ENCODE measurements around the gene ATXN1. TPM values are rescaled to one million over a fixed set of nuclear protein-coding genes. Genes with fewer than 3 reads are reported as not detected.
A peak's percentile ranks its signal among the peaks of the same experiment; 100 is the strongest.

ATXN1 gene
- polyA plus RNA-seq, 2 of the 4 experiments (the other 2 are of a cell fraction) = 2.9 to 8.3 TPM

DNA sequence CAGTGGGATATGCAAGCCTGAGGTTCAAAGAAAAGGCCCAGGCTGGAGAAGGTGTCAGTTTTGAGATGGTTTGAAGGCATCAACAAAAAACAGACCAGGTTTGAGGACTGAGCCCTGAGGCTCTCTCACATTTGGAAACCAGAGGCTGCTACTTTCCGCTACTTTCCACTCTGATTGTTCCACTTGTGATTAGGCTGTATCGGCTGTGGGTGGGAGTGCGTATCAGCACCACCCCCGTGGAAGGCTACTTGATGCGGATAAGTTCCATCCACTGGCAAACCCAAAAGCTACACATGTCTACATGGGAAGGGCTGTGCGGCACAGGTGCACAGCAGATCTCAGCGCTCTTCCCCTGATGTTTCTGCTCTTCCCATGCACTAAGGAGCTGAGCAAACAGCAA is 324.2 kb downstream of the ATXN1 start:
- no peak overlapping the region for H3K4me2 ChIP-seq
- ChIA-PET POLR2A (no interaction called here), CTCF (no interaction called here)
- ATAC-seq = no peak
- H3K4me3 ChIP-seq = no peak overlapping the region
- no peak for FAIRE-seq
- WGBS (ENCODE audit: missing lambda C conversion rate) = 95% methylated on average over 7 of the region's 7 CpGs
- H3K9me3 ChIP-seq = no peaks in the 10 kb centered on the region
- H3K4me1 ChIP-seq = peaks cover 49% of the 10 kb centered on the region
- H3K27ac ChIP-seq = peak overlapping the region in 1 of 2 experiments; percentile 21; a peak in 1 of 6 replicates
- no peak for DNase-seq (ENCODE audit: low read depth in 1 of 2, low spot score in 1 of 2)
- TF ChIP-seq EHF (CRISPR knock-in tag; IDR thresholded peaks at IDR 0.05) = no peak
- TF ChIP-seq, protein P1, sequence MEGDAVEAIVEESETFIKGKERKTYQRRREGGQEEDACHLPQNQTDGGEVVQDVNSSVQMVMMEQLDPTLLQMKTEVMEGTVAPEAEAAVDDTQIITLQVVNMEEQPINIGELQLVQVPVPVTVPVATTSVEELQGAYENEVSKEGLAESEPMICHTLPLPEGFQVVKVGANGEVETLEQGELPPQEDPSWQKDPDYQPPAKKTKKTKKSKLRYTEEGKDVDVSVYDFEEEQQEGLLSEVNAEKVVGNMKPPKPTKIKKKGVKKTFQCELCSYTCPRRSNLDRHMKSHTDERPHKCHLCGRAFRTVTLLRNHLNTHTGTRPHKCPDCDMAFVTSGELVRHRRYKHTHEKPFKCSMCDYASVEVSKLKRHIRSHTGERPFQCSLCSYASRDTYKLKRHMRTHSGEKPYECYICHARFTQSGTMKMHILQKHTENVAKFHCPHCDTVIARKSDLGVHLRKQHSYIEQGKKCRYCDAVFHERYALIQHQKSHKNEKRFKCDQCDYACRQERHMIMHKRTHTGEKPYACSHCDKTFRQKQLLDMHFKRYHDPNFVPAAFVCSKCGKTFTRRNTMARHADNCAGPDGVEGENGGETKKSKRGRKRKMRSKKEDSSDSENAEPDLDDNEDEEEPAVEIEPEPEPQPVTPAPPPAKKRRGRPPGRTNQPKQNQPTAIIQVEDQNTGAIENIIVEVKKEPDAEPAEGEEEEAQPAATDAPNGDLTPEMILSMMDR (IDR thresholded peaks at IDR 0.05) = no peak
- TF ChIP-seq, protein P2, sequence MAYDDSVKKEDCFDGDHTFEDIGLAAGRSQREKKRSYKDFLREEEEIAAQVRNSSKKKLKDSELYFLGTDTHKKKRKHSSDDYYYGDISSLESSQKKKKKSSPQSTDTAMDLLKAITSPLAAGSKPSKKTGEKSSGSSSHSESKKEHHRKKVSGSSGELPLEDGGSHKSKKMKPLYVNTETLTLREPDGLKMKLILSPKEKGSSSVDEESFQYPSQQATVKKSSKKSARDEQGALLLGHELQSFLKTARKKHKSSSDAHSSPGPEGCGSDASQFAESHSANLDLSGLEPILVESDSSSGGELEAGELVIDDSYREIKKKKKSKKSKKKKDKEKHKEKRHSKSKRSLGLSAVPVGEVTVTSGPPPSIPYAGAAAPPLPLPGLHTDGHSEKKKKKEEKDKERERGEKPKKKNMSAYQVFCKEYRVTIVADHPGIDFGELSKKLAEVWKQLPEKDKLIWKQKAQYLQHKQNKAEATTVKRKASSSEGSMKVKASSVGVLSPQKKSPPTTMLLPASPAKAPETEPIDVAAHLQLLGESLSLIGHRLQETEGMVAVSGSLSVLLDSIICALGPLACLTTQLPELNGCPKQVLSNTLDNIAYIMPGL (CRISPR knock-in tag; IDR thresholded peaks at IDR 0.05; ENCODE audit: borderline replicate concordance) = no peak
- no peak for TF ChIP-seq POLR2A (IDR thresholded peaks at IDR 0.05; ENCODE audit: low read length)
- TF ChIP-seq, protein P3, sequence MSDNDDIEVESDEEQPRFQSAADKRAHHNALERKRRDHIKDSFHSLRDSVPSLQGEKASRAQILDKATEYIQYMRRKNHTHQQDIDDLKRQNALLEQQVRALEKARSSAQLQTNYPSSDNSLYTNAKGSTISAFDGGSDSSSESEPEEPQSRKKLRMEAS (IDR thresholded peaks at IDR 0.05) = no peak
- TF ChIP-seq ZC3H11A (IDR thresholded peaks at IDR 0.05) = no peak
- no peak for TF ChIP-seq SREBF2 (IDR thresholded peaks at IDR 0.05)
- TF ChIP-seq HOXB13 (CRISPR knock-in tag; IDR thresholded peaks at IDR 0.05; ENCODE audit: low read depth) = no peak
- TF ChIP-seq JUNB (IDR thresholded peaks at IDR 0.05) = no peak
- no peak for TF ChIP-seq CBX2 (IDR thresholded peaks at IDR 0.05; ENCODE audit: borderline replicate concordance, low read depth)
- TF ChIP-seq EHMT2 (IDR thresholded peaks at IDR 0.05; ENCODE audit: low read depth) = no peak
- no peak for TF ChIP-seq ESRRA (IDR thresholded peaks at IDR 0.05; ENCODE audit: borderline replicate concordance, low read length)
- TF ChIP-seq CHD2 (IDR thresholded peaks at IDR 0.05; ENCODE audit: low read length, partially characterized antibody) = no peak
- no peak for TF ChIP-seq TFCP2L1 (CRISPR knock-in tag; IDR thresholded peaks at IDR 0.05)
- no peak for TF ChIP-seq EP300 (IDR thresholded peaks at IDR 0.05)
- TF ChIP-seq HEYL (CRISPR knock-in tag; IDR thresholded peaks at IDR 0.05) = no peak
- no peak for TF ChIP-seq GATA3 (IDR thresholded peaks at IDR 0.05; ENCODE audit: borderline replicate concordance)
- TF ChIP-seq FOSB (CRISPR knock-in tag; IDR thresholded peaks at IDR 0.05) = no peak
- TF ChIP-seq RAD21 (conservative IDR thresholded peaks at IDR 0.05 in 1 of 2, IDR thresholded peaks at IDR 0.05 in 1 of 2) = no peak
- TF ChIP-seq PBX3 (IDR thresholded peaks at IDR 0.05) = no peak

- ChIA-PET POLR2A (no interaction called here), CTCF (no interaction called here)
- WGBS (ENCODE audit: missing lambda C conversion rate) = 91% methylated on average over 2 of the region's 2 CpGs
- no peaks in the 10 kb centered on the region for H3K9me3 ChIP-seq
- no peak overlapping the region for H3K4me3 ChIP-seq
- FAIRE-seq (no peak), DNase-seq (ENCODE audit: low read depth in 1 of 2, low spot score in 1 of 2) (no peak), ATAC-seq (no peak)
- H3K4me2 ChIP-seq = no peak overlapping the region
- H3K4me1 ChIP-seq = peaks cover 54% of the 10 kb centered on the region
- H3K27ac ChIP-seq = peak overlapping the region in 1 of 2 experiments; percentile 21; a peak in 1 of 6 replicates
- TF ChIP-seq EHMT2 (IDR thresholded peaks at IDR 0.05; ENCODE audit: low read depth) = no peak
- no peak for TF ChIP-seq JUNB (IDR thresholded peaks at IDR 0.05)
- no peak for TF ChIP-seq PHF8 (IDR thresholded peaks at IDR 0.05; ENCODE audit: borderline replicate concordance, low read depth)
- no peak for TF ChIP-seq HOXB5 (CRISPR knock-in tag; IDR thresholded peaks at IDR 0.05)
- no peak for TF ChIP-seq CBX2 (IDR thresholded peaks at IDR 0.05; ENCODE audit: borderline replicate concordance, low read depth)
- TF ChIP-seq, protein P1 (IDR thresholded peaks at IDR 0.05) = no peak
- TF ChIP-seq, protein P4, sequence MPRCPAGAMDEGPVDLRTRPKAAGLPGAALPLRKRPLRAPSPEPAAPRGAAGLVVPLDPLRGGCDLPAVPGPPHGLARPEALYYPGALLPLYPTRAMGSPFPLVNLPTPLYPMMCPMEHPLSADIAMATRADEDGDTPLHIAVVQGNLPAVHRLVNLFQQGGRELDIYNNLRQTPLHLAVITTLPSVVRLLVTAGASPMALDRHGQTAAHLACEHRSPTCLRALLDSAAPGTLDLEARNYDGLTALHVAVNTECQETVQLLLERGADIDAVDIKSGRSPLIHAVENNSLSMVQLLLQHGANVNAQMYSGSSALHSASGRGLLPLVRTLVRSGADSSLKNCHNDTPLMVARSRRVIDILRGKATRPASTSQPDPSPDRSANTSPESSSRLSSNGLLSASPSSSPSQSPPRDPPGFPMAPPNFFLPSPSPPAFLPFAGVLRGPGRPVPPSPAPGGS (IDR thresholded peaks at IDR 0.05) = no peak
- no peak for TF ChIP-seq GATA3 (IDR thresholded peaks at IDR 0.05; ENCODE audit: borderline replicate concordance)
- TF ChIP-seq ZNF302 (CRISPR knock-in tag; IDR thresholded peaks at IDR 0.05) = no peak
- no peak for TF ChIP-seq RFX5 (IDR thresholded peaks at IDR 0.05)
- TF ChIP-seq E2F6 (IDR thresholded peaks at IDR 0.05; ENCODE audit: borderline replicate concordance, low read depth) = no peak
- TF ChIP-seq MAFK (IDR thresholded peaks at IDR 0.05; ENCODE audit: partially characterized antibody) = no peak
- no peak for TF ChIP-seq SREBF2 (IDR thresholded peaks at IDR 0.05)
- TF ChIP-seq TFCP2L1 (CRISPR knock-in tag; IDR thresholded peaks at IDR 0.05) = no peak
- TF ChIP-seq ESRRA (IDR thresholded peaks at IDR 0.05; ENCODE audit: borderline replicate concordance, low read length) = no peak
These were observed 324.7 kb downstream of the ATXN1 start for GRCh38 chr6:16436550-16436949.
